Progenitor cell of endocrine pancreas (in vitro differentiated cells): ENCODE data around the gene MRNIP. TPM values are rescaled to one million over a fixed set of nuclear protein-coding genes. Genes with fewer than 3 reads are reported as not detected.

Experiments
- DNase-seq: peaks from one replicate; pipeline ENCODE4 v3.0.0; 2021; ENCODE audit warnings: low spot score; ENCODE audit not compliant: unreplicated experiment
- H3K27ac Mint-ChIP-seq: 2 replicates; pipeline ENCODE4 v1.8.0; 2021; ENCODE audit warnings: mild to moderate bottlenecking, moderate library complexity, mixed read lengths
- H3K27me3 Mint-ChIP-seq: 2 replicates; pipeline ENCODE4 v1.8.0; 2021; ENCODE audit warnings: mixed read lengths
- H3K36me3 Mint-ChIP-seq: 2 replicates; pipeline ENCODE4 v1.8.0; 2022; ENCODE audit warnings: mixed read lengths; ENCODE audit not compliant: insufficient read depth
- H3K4me1 Mint-ChIP-seq: 2 replicates; pipeline ENCODE4 v1.8.0; 2021; ENCODE audit warnings: low read depth, mixed read lengths
- H3K4me3 Mint-ChIP-seq: 2 replicates; pipeline ENCODE4 v1.8.0; 2021; ENCODE audit warnings: low read depth, mild to moderate bottlenecking, moderate library complexity, mixed read lengths
- H3K9me3 Mint-ChIP-seq: 2 replicates; pipeline ENCODE4 v1.8.0; 2021; ENCODE audit warnings: low read depth, mixed read lengths
- CTCF ChIP-seq: fragments of 200-600 bp; sonication (generic); IDR thresholded peaks from one replicate; pipeline ENCODE4 v1.5.0; 2021; ENCODE audit warnings: antibody characterized with exemption, mild to moderate bottlenecking; ENCODE audit not compliant: unreplicated experiment
- total RNA-seq: library from RNA; stranded (reverse); gene quantifications from 2 replicates; pipeline ENCODE4 v1.2.1, GENCODE V29; 2021

Gene MRNIP
- total RNA-seq, 1 donor from 2014 or later: 63.4 TPM

GRCh38 chr5:179823937-179824744, 34.5 kb downstream of the MRNIP start:
- DNase-seq: no peak
- TF ChIP-seq CTCF: no peak
- H3K4me1 Mint-ChIP-seq: peaks cover 43% of the 10 kb centered on the region
- no peaks in the 10 kb centered on the region for H3K27me3 Mint-ChIP-seq
- peaks cover 44% of the 10 kb centered on the region for H3K36me3 Mint-ChIP-seq
- H3K4me3 Mint-ChIP-seq: peak overlapping the region; percentile 61
- peak overlapping the region; percentile 83 for H3K27ac Mint-ChIP-seq
- no peaks in the 10 kb centered on the region for H3K9me3 Mint-ChIP-seq

- peak overlapping the region; percentile 91 for H3K4me3 Mint-ChIP-seq
- peaks cover 30% of the 10 kb centered on the region for H3K36me3 Mint-ChIP-seq
- TF ChIP-seq CTCF: no peak
- peak overlapping the region; percentile 97 for H3K27ac Mint-ChIP-seq
- H3K9me3 Mint-ChIP-seq: no peaks in the 10 kb centered on the region
- peaks cover 50% of the 10 kb centered on the region for H3K4me1 Mint-ChIP-seq
- no peak for DNase-seq
- H3K27me3 Mint-ChIP-seq: no peaks in the 10 kb centered on the region
Observed at GRCh38 chr5:179822444-179822990, 36.1 kb downstream of the MRNIP start.

- TF ChIP-seq CTCF: no peak
- DNase-seq: no peak
- Mint-ChIP-seq H3K4me3 (peak overlapping the region; percentile 91), H3K27me3 (no peaks in the 10 kb centered on the region), H3K9me3 (no peaks in the 10 kb centered on the region), H3K4me1 (peaks cover 50% of the 10 kb centered on the region), H3K27ac (peak overlapping the region; percentile 97), H3K36me3 (peaks cover 27% of the 10 kb centered on the region)
Observed at GRCh38 chr5:179822059-179822432, 36.6 kb downstream of the MRNIP start.

- H3K36me3 Mint-ChIP-seq: peaks cover 22% of the 10 kb centered on the region
- DNase-seq: peak; percentile 55
- H3K27me3 Mint-ChIP-seq: no peaks in the 10 kb centered on the region
- peak overlapping the region; percentile 97 for H3K27ac Mint-ChIP-seq
- peaks cover 50% of the 10 kb centered on the region for H3K4me1 Mint-ChIP-seq
- H3K4me3 Mint-ChIP-seq: peak overlapping the region; percentile 91
- TF ChIP-seq CTCF: no peak
- no peaks in the 10 kb centered on the region for H3K9me3 Mint-ChIP-seq
Observed at GRCh38 chr5:179821298-179822058, 37.1 kb downstream of the MRNIP start.
